Measurements from ENCODE around the gene ENAH.
"Not testable (repeated sequence)": the region's sequence is repeated elsewhere in the genome, so short reads cannot be mapped to it uniquely, and the experiment has no call there.

ENAH gene

GRCh38 chr1:225486856-225487255 is 166.1 kb downstream of the ENAH start:
- DNase-seq (ENCODE audit: low read depth) = no peak

GRCh38 chr1:225485991-225486530 is 166.9 kb downstream of the ENAH start:
- no peak for DNase-seq (ENCODE audit: low read depth)

- DNase-seq (ENCODE audit: low read depth) = no peak
Observed at GRCh38 chr1:225485226-225485625, 167.7 kb downstream of the ENAH start.

GRCh38 chr1:225484657-225485214 is 168.2 kb downstream of the ENAH start:
- no peak for DNase-seq (ENCODE audit: low read depth)

GRCh38 chr1:225483818-225484656 is 168.9 kb downstream of the ENAH start:
- no peak for DNase-seq (ENCODE audit: low read depth)

GRCh38 chr1:225482421-225482950 is 170.4 kb downstream of the ENAH start:
- no peak for DNase-seq (ENCODE audit: low read depth)

- no peak for DNase-seq (ENCODE audit: low read depth)
Observed at GRCh38 chr1:225481738-225482137, 171.2 kb downstream of the ENAH start.

GRCh38 chr1:225480825-225481434 is 172.0 kb downstream of the ENAH start:
- DNase-seq (ENCODE audit: low read depth) = no peak

- DNase-seq (ENCODE audit: low read depth) = no peak
Observed at GRCh38 chr1:225479996-225480720, 172.8 kb downstream of the ENAH start.

- no peak for DNase-seq (ENCODE audit: low read depth)
Observed at GRCh38 chr1:225479341-225479740, 173.6 kb downstream of the ENAH start.

GRCh38 chr1:225477296-225477911 is 175.5 kb downstream of the ENAH start:
- DNase-seq (ENCODE audit: low read depth) = no peak

- no peak for DNase-seq (ENCODE audit: low read depth)
Observed at GRCh38 chr1:225476538-225476988, 176.4 kb downstream of the ENAH start.

GRCh38 chr1:225476100-225476511 is 176.8 kb downstream of the ENAH start:
- no peak for DNase-seq (ENCODE audit: low read depth)

- peak; percentile 75 for DNase-seq (ENCODE audit: low read depth)
Observed at GRCh38 chr1:225474986-225475820, 177.7 kb downstream of the ENAH start.

- DNase-seq (ENCODE audit: low read depth) = no peak
Observed at GRCh38 chr1:225474439-225474985, 178.4 kb downstream of the ENAH start.

- not testable (repeated sequence) for DNase-seq (ENCODE audit: low read depth)
Observed at GRCh38 chr1:225473676-225474438, 179.1 kb downstream of the ENAH start.

GRCh38 chr1:225473266-225473665 is 179.7 kb downstream of the ENAH start:
- not testable (repeated sequence) for DNase-seq (ENCODE audit: low read depth)

GRCh38 chr1:225471453-225472301 is 181.2 kb downstream of the ENAH start:
- no peak for DNase-seq (ENCODE audit: low read depth)

GRCh38 chr1:225471109-225471452 is 181.8 kb downstream of the ENAH start:
- no peak for DNase-seq (ENCODE audit: low read depth)

All from activated T-cell treated with anti-CD3 and anti-CD28 coated beads for 48 hours (primary cell).